ENCODE data around the gene MRPS22.
"Not testable (repeated sequence)": the region's sequence is repeated elsewhere in the genome, so short reads cannot be mapped to it uniquely, and the experiment has no call there.

Gene MRPS22

DNA sequence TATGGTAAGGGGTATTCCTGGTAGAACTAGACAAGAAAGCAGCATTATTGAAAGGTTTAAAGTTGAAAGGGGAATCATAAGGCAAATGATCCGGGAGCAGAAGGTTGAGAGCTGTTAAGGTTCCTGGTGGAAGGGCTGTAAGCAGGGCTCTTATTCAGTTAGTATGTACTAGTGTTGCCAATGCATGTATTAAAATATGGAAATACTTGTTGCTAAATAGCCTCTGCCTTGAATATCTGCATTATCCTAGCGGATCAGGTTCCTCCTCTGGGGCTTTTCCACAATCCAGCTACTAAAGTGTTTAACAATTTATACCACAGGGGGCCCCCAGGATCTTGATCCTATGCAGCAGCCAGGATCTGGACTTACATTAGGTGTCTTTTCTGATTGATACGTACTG, 52.9 kb downstream of the MRPS22 start:
- H3K9me2 ChIP-seq (replicated peaks; ENCODE audit: low read depth, low read length) = no peaks in the 10 kb centered on the region
- no peaks in the 10 kb centered on the region for H3K79me2 ChIP-seq (ENCODE audit: insufficient read depth, low read length)
- H3K4me1 ChIP-seq (ENCODE audit: insufficient read depth, low read length, poor library complexity, severe bottlenecking) = peaks cover 11% of the 10 kb centered on the region
- H3K4me2 ChIP-seq (ENCODE audit: low read depth, low read length, poor library complexity, severe bottlenecking) = no peak overlapping the region
- TF ChIP-seq, protein P1, sequence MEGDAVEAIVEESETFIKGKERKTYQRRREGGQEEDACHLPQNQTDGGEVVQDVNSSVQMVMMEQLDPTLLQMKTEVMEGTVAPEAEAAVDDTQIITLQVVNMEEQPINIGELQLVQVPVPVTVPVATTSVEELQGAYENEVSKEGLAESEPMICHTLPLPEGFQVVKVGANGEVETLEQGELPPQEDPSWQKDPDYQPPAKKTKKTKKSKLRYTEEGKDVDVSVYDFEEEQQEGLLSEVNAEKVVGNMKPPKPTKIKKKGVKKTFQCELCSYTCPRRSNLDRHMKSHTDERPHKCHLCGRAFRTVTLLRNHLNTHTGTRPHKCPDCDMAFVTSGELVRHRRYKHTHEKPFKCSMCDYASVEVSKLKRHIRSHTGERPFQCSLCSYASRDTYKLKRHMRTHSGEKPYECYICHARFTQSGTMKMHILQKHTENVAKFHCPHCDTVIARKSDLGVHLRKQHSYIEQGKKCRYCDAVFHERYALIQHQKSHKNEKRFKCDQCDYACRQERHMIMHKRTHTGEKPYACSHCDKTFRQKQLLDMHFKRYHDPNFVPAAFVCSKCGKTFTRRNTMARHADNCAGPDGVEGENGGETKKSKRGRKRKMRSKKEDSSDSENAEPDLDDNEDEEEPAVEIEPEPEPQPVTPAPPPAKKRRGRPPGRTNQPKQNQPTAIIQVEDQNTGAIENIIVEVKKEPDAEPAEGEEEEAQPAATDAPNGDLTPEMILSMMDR (conservative IDR thresholded peaks at IDR 0.05; ENCODE audit: low read length) = no peak
- no peak for TF ChIP-seq EZH2phosphoT487 (IDR thresholded peaks at IDR 0.05; ENCODE audit: borderline replicate concordance)
- H2AFZ ChIP-seq (ENCODE audit: low read length) = no peak overlapping the region
- H3K4me3 ChIP-seq (ENCODE audit: low read length, poor library complexity, severe bottlenecking) = no peak overlapping the region
- H4K20me1 ChIP-seq (ENCODE audit: insufficient read depth, low read length, poor library complexity, severe bottlenecking) = no peaks in the 10 kb centered on the region
- H3K27me3 ChIP-seq (ENCODE audit: insufficient read depth, low read length, poor library complexity, severe bottlenecking) = no peaks in the 10 kb centered on the region
- H3K36me3 ChIP-seq (ENCODE audit: insufficient read depth, low read length) = no peaks in the 10 kb centered on the region
- no peaks in the 10 kb centered on the region for H3F3A ChIP-seq (ENCODE audit: low read depth)
- no peak overlapping the region for H3K9ac ChIP-seq (ENCODE audit: low read depth, low read length, poor library complexity, severe bottlenecking)
- H3K9me3 ChIP-seq (ENCODE audit: insufficient read depth, low read depth, low read length) = no peaks in the 10 kb centered on the region

- not testable (repeated sequence) for H2AFZ ChIP-seq (ENCODE audit: low read length); H3K4me1 ChIP-seq (ENCODE audit: insufficient read depth, low read length, poor library complexity, severe bottlenecking); H3F3A ChIP-seq (ENCODE audit: low read depth); H3K79me2 ChIP-seq (ENCODE audit: insufficient read depth, low read length); H3K4me3 ChIP-seq (ENCODE audit: low read length, poor library complexity, severe bottlenecking); H3K36me3 ChIP-seq (ENCODE audit: insufficient read depth, low read length); H3K9ac ChIP-seq (ENCODE audit: low read depth, low read length, poor library complexity, severe bottlenecking); H3K4me2 ChIP-seq (ENCODE audit: low read depth, low read length, poor library complexity, severe bottlenecking); H3K9me2 ChIP-seq (replicated peaks; ENCODE audit: low read depth, low read length); H3K9me3 ChIP-seq (ENCODE audit: insufficient read depth, low read depth, low read length); H3K27me3 ChIP-seq (ENCODE audit: insufficient read depth, low read length, poor library complexity, severe bottlenecking); H4K20me1 ChIP-seq (ENCODE audit: insufficient read depth, low read length, poor library complexity, severe bottlenecking)
These were observed 57.3 kb downstream of the MRPS22 start for GRCh38 chr3:139401155-139401554.

All from Loucy (cell line).